Epithelial cell of prostate (primary cell): ENCODE results near the gene ARHGEF1.

ENCODE experiments used
- DNase-seq: peaks from one replicate; pipeline ENCODE4 v3.0.0-alpha.2; 2011; ENCODE audit warnings: low read depth, low spot score
- H3K27ac ChIP-seq: fragments of 450-650 bp; 2 replicates; pipeline ENCODE4 v1.5.1; 2017; ENCODE audit warnings: mild to moderate bottlenecking

The ARHGEF1 gene

DNA sequence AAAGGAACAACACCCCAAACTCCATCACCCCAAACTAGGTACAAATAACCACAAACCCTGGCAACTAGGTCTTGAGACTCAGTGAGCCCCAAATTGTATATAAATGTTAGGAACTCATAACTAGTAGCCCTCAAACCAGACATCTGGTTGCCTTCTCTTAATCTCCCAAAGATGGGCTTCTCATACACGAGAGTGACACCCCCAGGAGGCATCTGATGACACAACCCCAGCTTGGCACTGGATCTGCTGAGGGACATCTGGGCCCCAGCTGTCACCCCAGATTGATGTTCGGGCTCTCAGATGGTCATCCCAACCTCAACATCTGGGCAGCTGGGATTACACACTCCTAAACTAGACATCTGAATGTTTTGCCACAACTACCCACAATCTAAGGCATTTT is 61.4 kb downstream of the ARHGEF1 start:
- H3K27ac ChIP-seq = no peak overlapping the region
- DNase-seq = no peak

DNA sequence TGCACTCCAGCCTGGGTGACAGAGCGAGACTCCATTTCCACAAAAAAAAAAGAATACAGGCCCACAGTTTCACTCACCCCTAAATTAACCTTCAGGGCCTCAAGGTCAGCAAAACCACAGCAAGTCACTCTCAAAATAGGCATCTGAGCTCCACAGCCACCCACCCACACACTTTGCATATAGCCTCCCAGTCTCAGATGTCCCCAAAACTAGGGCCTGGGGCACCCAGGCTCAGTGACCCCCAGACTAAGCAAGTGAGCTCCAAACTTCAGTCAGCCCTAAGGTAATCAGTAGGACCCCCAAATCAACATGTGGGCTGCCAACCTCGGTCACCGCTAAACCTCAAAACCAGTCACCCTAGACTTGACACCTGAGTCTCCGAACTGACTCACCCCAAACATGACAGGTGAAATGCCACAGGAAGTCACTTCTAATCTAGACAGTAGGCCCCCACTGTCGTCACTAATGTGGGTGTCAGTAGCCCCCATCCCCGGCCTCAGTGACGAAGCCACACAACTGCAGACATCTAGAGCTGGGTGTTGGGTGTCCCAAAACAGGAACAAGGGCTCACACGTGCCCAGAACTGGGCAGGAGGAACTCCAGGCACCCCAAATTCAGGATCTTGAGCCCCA is 62.3 kb downstream of the ARHGEF1 start:
- DNase-seq = no peak

DNA sequence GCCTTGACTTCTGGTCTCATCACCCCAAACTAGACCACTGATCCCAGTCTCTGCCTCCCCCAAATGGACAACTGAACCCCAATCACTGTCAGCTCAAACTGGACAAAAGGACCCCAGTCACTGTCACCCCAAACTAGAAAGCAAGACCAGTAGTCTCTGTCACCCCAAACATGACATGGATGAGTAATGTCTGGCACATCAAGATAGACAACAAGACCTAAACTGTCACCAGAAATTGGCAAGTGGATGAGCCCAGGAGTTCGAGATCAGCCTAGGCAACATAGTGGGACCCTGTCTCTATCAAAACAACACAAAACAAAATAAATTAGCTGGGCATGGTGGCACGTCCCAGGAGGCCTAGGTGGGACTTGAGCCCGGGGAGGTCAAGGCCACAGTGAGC is 64.1 kb downstream of the ARHGEF1 start:
- H3K27ac ChIP-seq = no peak overlapping the region
- DNase-seq = no peak

More for the DNA sequence above, 62.3 kb downstream of the ARHGEF1 start:
- H3K27ac ChIP-seq = no peak overlapping the region

DNA sequence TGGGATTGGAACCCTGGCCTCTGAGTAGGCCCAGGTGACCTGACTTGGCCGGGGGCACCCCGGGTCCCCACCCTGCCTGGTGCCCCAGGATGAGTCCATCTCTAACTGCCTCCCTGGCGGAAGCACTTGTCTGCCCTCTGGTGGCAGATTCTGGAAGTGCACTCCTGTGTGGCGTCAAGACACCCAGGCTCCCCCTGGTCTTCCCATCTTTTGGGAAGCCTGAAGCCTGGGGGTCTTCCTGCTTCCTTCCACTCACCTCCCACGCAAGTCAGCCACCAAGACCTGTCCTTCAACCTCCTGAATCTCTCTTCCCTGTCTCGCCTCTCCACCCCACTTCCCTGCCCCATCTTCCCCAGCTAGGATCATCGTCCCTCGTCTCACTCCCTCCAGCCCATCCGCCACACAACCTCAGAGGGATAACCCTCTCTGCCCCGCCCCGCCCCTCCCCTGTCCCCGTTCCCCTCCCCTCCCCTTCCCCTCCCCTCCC is 68.7 kb downstream of the ARHGEF1 start:
- H3K27ac ChIP-seq = no peak overlapping the region
- DNase-seq = no peak

DNA sequence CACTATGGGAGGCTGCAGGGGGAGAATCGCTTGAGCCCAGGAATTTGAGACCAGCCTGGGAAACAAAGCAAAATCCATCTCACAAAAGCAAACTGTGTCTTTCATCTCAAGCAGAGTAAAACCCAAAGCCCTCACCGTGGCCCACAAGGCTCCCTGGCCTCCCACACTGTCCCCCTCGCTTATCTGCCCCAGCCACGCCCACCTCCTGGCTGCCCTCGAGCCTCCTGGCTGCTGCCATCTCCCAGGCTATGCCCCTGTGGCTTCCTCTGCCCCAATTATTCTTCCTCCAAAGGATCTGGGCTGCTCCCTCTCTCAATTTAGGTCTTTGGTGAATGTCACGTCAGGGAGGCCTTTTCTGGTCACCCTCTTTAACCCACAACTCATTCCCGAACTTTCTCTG is 72.5 kb downstream of the ARHGEF1 start:
- no peak overlapping the region for H3K27ac ChIP-seq
- DNase-seq = no peak

DNA sequence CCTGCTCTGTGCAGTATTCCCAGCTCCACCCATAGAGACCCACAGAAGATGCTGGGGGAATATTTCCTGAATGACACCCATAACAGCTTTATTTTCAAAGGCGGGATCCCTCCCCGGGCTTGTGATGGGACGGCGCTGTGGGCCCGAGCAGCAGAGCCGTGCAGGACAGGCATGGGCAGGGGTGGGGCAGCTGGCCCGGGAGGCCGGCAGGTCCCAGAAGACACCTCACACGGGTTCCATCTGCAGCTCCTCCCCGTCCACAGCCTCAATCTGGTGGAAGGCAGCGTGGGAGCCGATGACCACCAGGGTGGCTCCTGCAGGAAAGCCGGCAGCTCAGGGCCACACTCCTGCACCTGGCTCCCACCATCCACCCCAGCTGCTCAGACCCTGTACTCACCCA is 73.6 kb downstream of the ARHGEF1 start:
- DNase-seq = no peak
- H3K27ac ChIP-seq = no peak overlapping the region
